HEK293T (cell line): ENCODE data around the gene PCSK2.

Source experiments
- ARNT ChIP-seq: fragments of 450-650 bp; IDR thresholded peaks from 2 replicates; pipeline ENCODE4 v1.6.1; 2017; ENCODE audit warnings: mild to moderate bottlenecking
- BHLHE40 ChIP-seq: fragments of 450-650 bp; IDR thresholded peaks from 2 replicates; pipeline ENCODE4 v1.6.1; 2016; ENCODE audit warnings: mild to moderate bottlenecking, moderate library complexity, borderline replicate concordance
- CTBP1 ChIP-seq: fragments of 450-650 bp; IDR thresholded peaks from 2 replicates; pipeline ENCODE4 v1.6.1; 2016; ENCODE audit warnings: borderline replicate concordance
- FOXK2 ChIP-seq: fragments of 450-650 bp; IDR thresholded peaks from 2 replicates; pipeline ENCODE4 v1.6.1; 2016; ENCODE audit warnings: mild to moderate bottlenecking
- FOXM1 ChIP-seq: fragments of 450-650 bp; IDR thresholded peaks from 2 replicates; pipeline ENCODE4 v1.6.1; 2017; ENCODE audit warnings: mild to moderate bottlenecking, borderline replicate concordance
- HDGF ChIP-seq: fragments of 450-650 bp; IDR thresholded peaks from 2 replicates; pipeline ENCODE4 v1.6.1; 2017; ENCODE audit warnings: antibody characterized with exemption, borderline replicate concordance
- LEF1 ChIP-seq: fragments of 450-650 bp; IDR thresholded peaks from 2 replicates; pipeline ENCODE4 v1.6.1; 2017; ENCODE audit warnings: mild to moderate bottlenecking, borderline replicate concordance
- PKNOX1 ChIP-seq: fragments of 450-650 bp; IDR thresholded peaks from 2 replicates; pipeline ENCODE4 v1.6.1; 2016
- SP1 ChIP-seq: fragments of 450-650 bp; IDR thresholded peaks from 2 replicates; pipeline ENCODE4 v1.6.1; 2017
- SUZ12 ChIP-seq: fragments of 450-650 bp; IDR thresholded peaks from 2 replicates; pipeline ENCODE4 v1.6.1; 2016; ENCODE audit warnings: mild to moderate bottlenecking
- TARDBP ChIP-seq: fragments of 450-650 bp; IDR thresholded peaks from 2 replicates; pipeline ENCODE4 v1.6.1; 2016

GRCh38 chr20:17369506-17369905 is 142.7 kb downstream of the PCSK2 start:
- no peak for TF ChIP-seq SP1
- no peak for TF ChIP-seq CTBP1
- TF ChIP-seq FOXK2, result no peak
- no peak for TF ChIP-seq TARDBP
- no peak for TF ChIP-seq HDGF
- TF ChIP-seq FOXM1, result no peak
- TF ChIP-seq LEF1, result no peak
- no peak for TF ChIP-seq BHLHE40
- no peak for TF ChIP-seq PKNOX1
- no peak for TF ChIP-seq SUZ12
- no peak for TF ChIP-seq ARNT
